ENCODE results near the gene NOG. TPM values are rescaled to one million over a fixed set of nuclear protein-coding genes. Genes with fewer than 3 reads are reported as not detected.

The NOG gene
- total and polyA plus RNA-seq, 9 of the 15 experiments (the other 6 are each of a cell fraction or from before 2014, with no cell fraction given) = not detected

DNA sequence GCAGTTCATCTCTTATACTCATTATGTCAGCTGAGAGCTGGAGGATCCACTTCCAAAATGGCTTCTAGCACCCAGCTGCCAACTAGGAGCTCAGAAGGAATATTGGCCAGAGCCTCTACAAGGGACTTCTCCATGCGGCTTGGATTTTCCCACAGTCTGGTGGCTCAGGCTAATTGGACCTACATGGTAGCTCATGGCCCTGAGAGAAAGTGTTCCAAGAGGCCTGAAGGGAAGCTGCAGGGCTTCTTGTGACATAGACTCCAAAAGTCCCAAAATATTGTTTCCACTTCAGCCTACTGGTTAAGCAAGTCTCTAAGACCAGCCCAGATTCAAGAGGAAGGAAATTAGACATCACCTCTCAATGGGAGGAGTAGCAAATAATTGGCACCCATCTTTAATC is 6.8 kb downstream of the NOG start:
- no peak for DNase-seq (ENCODE audit: extremely low read depth in 1 of 4, low spot score in 3 of 4)
- no peaks in the 10 kb centered on the region for H3K36me3 ChIP-seq (ENCODE audit: control insufficient read depth, insufficient read depth, low read length)
- H3K4me2 ChIP-seq (ENCODE audit: insufficient read depth, low read length) = no peak overlapping the region
- intact Hi-C loops (cut with micrococcal nuclease) = no loop called here
- in situ Hi-C loops (cut with MboI) = no loop called here
- CTCF ChIA-PET (ENCODE audit: low intra/inter-chr PET ratio) = no interaction called here
- no peaks in the 10 kb centered on the region for H4K20me1 ChIP-seq (replicated peaks; ENCODE audit: control insufficient read depth, insufficient read depth, low read length)
- no peaks in the 10 kb centered on the region for H3K9me1 ChIP-seq (ENCODE audit: control insufficient read depth, insufficient read depth, low read length)
- H3K9ac ChIP-seq (ENCODE audit: insufficient read depth in 1 of 2, low read depth in 2 of 2, low read length in 2 of 2) = no peak overlapping the region
- no peak for FAIRE-seq
- H3K4me1 ChIP-seq (replicated peaks in 1 of 2; ENCODE audit: control insufficient read depth in 2 of 2, insufficient read depth in 2 of 2, low read length in 2 of 2) = no peaks in the 10 kb centered on the region; a peak in 1 of 5 replicates
- no peak overlapping the region for H2AFZ ChIP-seq (ENCODE audit: low read depth, low read length)
- POLR2A ChIA-PET = interaction anchor here (0.6 kb wide), 1 partner anchor 44 kb away, joined by 3 read pairs; no protein-coding TSS in a partner anchor
- ATAC-seq = no peak
- no peaks in the 10 kb centered on the region for H3K9me3 ChIP-seq (replicated peaks; ENCODE audit: control insufficient read depth, insufficient read depth, low read depth, low read length)
- no peak overlapping the region for H3K27ac ChIP-seq (ENCODE audit: extremely low read depth, low read depth, low read length)
- no TSS peak for BruUV-seq (replicated peaks)
- H3K4me3 ChIP-seq = no peak overlapping the region
- H3K79me2 ChIP-seq (ENCODE audit: control insufficient read depth, insufficient read depth, low read length) = no peaks in the 10 kb centered on the region
- H3K27me3 ChIP-seq (ENCODE audit: control insufficient read depth in 2 of 2, insufficient read depth in 2 of 2, low read length in 2 of 2) = peaks cover 11 to 15% of the 10 kb centered on the region in 2 experiments
- 0% methylated on average over 1 of the region's 1 CpG for WGBS (ENCODE audit: insufficient coverage, low coverage, missing lambda C conversion rate)
- TF ChIP-seq RBM34 (IDR thresholded peaks at IDR 0.05; ENCODE audit: borderline replicate concordance, insufficient read depth, low read length) (no peak), STAG1 (CRISPR knock-in tag; IDR thresholded peaks at IDR 0.05; ENCODE audit: borderline replicate concordance) (no peak), CBFB (CRISPR knock-in tag; IDR thresholded peaks at IDR 0.05) (no peak), ZFX (CRISPR knock-in tag; IDR thresholded peaks at IDR 0.05) (no peak), PRMT5 (CRISPR knock-in tag; IDR thresholded peaks at IDR 0.05) (no peak), CBX2 (IDR thresholded peaks at IDR 0.05; ENCODE audit: insufficient read depth, low read length, poor library complexity, severe bottlenecking) (no peak), ZNF274 (IDR thresholded peaks at IDR 0.05; ENCODE audit: borderline replicate concordance, low read depth, low read length) (no peak), POU5F1 (IDR thresholded peaks at IDR 0.05; ENCODE audit: borderline replicate concordance, low read depth, low read length, partially characterized antibody) (no peak), ZNF263 (CRISPR knock-in tag; IDR thresholded peaks at IDR 0.05; ENCODE audit: borderline replicate concordance) (no peak), RNF2 (IDR thresholded peaks at IDR 0.05) (no peak), MXI1 (IDR thresholded peaks at IDR 0.05; ENCODE audit: low read depth, low read length) (no peak), ZC3H8 (IDR thresholded peaks at IDR 0.05) (no peak), BCL6 (CRISPR knock-in tag; IDR thresholded peaks at IDR 0.05) (no peak), U2AF2 (optimal IDR thresholded peaks at IDR 0.05; ENCODE audit: low read depth, low read length) (no peak), KDM1A (IDR thresholded peaks at IDR 0.05) (no peak), SAP30 (IDR thresholded peaks at IDR 0.05; ENCODE audit: borderline replicate concordance, insufficient read depth, low read depth, low read length, poor library complexity, severe bottlenecking) (no peak)
- TF ChIP-seq, protein P1, sequence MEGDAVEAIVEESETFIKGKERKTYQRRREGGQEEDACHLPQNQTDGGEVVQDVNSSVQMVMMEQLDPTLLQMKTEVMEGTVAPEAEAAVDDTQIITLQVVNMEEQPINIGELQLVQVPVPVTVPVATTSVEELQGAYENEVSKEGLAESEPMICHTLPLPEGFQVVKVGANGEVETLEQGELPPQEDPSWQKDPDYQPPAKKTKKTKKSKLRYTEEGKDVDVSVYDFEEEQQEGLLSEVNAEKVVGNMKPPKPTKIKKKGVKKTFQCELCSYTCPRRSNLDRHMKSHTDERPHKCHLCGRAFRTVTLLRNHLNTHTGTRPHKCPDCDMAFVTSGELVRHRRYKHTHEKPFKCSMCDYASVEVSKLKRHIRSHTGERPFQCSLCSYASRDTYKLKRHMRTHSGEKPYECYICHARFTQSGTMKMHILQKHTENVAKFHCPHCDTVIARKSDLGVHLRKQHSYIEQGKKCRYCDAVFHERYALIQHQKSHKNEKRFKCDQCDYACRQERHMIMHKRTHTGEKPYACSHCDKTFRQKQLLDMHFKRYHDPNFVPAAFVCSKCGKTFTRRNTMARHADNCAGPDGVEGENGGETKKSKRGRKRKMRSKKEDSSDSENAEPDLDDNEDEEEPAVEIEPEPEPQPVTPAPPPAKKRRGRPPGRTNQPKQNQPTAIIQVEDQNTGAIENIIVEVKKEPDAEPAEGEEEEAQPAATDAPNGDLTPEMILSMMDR (IDR thresholded peaks at IDR 0.05 in 2 of 3, conservative IDR thresholded peaks at IDR 0.05 in 1 of 3; ENCODE audit: insufficient read depth in 2 of 3, low read depth in 1 of 3, low read length in 3 of 3) = no peak
- TF ChIP-seq, protein P2, sequence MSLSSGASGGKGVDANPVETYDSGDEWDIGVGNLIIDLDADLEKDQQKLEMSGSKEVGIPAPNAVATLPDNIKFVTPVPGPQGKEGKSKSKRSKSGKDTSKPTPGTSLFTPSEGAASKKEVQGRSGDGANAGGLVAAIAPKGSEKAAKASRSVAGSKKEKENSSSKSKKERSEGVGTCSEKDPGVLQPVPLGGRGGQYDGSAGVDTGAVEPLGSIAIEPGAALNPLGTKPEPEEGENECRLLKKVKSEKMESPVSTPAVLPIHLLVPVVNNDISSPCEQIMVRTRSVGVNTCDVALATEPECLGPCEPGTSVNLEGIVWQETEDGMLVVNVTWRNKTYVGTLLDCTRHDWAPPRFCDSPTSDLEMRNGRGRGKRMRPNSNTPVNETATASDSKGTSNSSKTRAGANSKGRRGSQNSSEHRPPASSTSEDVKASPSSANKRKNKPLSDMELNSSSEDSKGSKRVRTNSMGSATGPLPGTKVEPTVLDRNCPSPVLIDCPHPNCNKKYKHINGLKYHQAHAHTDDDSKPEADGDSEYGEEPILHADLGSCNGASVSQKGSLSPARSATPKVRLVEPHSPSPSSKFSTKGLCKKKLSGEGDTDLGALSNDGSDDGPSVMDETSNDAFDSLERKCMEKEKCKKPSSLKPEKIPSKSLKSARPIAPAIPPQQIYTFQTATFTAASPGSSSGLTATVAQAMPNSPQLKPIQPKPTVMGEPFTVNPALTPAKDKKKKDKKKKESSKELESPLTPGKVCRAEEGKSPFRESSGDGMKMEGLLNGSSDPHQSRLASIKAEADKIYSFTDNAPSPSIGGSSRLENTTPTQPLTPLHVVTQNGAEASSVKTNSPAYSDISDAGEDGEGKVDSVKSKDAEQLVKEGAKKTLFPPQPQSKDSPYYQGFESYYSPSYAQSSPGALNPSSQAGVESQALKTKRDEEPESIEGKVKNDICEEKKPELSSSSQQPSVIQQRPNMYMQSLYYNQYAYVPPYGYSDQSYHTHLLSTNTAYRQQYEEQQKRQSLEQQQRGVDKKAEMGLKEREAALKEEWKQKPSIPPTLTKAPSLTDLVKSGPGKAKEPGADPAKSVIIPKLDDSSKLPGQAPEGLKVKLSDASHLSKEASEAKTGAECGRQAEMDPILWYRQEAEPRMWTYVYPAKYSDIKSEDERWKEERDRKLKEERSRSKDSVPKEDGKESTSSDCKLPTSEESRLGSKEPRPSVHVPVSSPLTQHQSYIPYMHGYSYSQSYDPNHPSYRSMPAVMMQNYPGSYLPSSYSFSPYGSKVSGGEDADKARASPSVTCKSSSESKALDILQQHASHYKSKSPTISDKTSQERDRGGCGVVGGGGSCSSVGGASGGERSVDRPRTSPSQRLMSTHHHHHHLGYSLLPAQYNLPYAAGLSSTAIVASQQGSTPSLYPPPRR (CRISPR knock-in tag; IDR thresholded peaks at IDR 0.05; ENCODE audit: borderline replicate concordance) = no peak

Data from K562 (cell line).